GM11168 (cell line): ENCODE measurements around the gene RINT1.
"Not testable (repeated sequence)": the region's sequence is repeated elsewhere in the genome, so short reads cannot be mapped to it uniquely, and the experiment has no call there.

Source experiments
- in situ Hi-C: fragments of 300-500 bp; cut with MboI; formaldehyde crosslinking; loops from one replicate; pipeline ENCODE4 v1.12.0; 2022; ENCODE audit warnings: low sequenced_read_pairs; ENCODE audit not compliant: unreplicated experiment

The RINT1 gene

GRCh38 chr7:105591522-105591921, 59.5 kb downstream of the RINT1 start:
- in situ Hi-C loops = no loop called here

DNA sequence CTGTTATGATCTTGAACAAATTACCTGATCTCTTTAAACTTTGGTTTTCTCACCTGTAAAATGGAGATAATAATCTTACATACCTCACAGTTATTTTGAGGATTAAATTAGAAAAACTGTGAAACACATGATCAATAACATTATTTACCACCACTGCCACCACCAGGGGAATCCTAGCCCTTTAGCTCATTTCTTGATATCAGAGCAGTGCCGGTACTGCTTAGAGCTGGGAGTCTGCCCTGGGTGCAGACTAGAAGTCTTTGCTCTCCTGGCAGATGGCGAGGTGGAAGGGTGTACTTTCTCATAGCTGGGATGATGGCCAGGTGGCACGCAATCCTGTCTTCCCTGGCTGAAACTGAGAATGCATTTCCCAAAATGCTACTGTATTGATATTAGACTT, 62.0 kb downstream of the RINT1 start:
- in situ Hi-C loops = no loop called here

DNA sequence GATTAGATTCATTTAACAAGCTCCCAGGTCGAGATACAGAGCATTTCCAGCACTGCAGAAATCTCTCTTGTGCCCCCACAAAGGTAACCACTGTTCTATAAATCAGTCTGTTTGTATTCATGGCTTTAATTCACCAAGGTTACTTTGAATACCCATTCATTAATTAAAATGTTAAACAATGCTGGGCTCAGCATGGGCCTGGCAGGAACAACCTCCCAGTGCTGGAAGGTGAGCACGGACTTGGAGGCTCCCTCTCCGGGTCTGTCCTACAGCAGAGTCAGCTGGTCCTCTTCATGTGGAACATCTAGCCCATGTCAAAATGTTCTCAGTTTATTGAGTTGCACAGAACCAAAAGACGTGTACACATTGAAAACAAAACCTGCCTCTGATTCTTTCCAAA, 64.9 kb downstream of the RINT1 start:
- in situ Hi-C loops = no loop called here

GRCh38 chr7:105599080-105599479, 67.1 kb downstream of the RINT1 start:
- in situ Hi-C loops = not testable (repeated sequence)

DNA sequence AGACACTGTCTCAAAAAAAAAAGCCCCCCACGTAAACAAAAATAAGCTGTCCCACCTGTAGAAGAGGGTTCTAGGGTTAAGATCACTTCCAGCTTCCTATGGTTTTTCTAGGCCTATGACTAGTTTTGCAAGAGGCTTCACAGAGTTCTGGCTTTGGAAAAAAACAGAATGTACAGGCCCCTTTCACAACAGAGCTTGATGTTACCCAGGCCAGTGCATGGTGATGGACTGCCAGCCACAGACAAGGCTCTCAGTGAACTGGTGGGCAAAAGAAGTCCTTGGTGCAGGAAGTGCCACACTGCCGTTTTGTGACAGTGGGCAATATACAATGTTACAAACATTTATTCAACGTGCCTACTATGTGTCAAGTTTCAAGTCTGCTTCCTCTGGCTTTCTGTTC, 67.5 kb downstream of the RINT1 start:
- in situ Hi-C loops = no loop called here

DNA sequence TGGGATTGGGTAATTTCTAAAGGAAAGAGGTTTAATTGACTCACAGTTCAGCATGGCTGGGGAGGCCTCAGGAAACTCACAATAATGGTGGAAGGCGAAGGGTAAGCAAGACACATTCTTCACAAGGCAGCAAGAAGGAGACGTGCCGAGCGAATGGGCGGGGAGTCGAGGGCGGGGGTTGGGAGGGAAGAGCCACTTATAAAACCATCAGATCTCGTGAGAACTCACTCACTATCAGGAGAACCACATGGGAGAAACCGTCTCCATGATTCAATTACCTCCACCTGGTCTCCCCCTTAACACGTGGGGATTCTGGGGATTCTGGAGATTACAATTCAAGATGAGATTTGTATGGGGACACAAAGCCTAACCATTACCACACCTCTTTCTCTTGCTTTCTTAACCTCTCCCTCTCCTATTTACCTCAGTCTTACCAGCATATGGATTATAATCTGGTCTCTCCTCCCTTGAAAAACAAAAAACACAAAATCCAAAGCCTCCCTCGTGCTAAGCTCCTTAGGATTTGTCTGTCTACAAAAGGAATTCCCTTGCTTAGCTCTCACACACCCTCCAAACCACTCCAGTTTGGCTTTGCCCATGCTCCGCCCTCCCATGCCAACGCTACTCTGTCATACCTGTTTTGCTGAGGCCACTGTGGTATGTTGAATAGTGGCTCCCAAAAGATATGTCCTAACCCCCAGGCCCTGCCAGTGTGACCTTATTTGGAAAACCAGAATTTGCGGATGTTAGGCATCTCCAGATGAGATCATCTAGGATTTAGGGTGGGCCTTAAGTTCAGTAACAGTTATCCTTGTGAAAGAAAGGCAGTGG, 68.9 kb downstream of the RINT1 start:
- in situ Hi-C loops = no loop called here

DNA sequence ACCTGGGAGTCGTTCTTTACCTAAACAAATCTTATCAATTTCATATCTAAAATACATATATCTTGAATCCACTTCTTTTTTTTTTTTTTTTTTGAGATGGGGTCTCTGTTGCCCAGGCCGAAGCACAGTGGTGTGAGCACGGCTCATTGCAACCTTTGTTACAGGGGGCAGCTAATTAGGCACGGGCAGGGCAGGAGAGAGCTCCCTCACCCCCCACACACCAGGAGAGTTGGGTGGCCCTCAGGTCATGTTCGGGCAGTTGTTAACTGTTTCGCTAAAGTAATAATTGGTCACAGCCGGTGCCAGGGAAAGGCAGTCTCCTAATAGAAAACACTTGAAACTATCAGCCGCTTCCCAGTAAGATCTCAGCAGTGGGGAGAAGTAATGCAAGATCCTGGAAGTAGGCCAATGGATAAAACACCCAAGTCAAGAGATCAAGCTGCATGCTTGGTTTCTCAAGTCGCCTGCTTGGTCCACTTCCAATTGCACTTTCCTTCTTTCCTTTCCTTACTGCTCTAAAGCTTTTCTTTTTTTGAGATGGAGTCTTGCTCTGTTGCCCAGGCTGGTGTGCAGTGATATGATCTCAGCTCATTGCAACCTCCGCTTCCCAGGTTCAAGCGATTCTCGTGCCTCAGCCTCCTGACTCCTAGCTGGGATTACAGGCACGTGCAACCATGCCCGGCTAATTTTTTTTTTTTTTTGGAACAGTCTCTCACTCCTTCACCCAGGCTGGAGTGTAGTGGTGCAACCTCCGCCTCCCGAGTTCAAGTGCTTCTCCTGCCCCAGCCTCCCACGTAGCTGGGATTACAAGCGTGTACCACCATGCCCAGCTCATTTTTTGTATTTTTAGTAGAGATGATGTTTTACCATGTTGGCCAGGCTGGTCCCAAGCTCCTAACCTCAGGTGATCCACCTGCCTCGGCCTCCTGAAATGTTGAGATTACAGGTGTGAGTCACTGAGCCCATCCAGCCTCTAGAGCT, 70.6 kb downstream of the RINT1 start:
- in situ Hi-C loops = no loop called here

- in situ Hi-C loops = no loop called here
Observed at GRCh38 chr7:105610165-105610930, 78.3 kb downstream of the RINT1 start.

- in situ Hi-C loops = no loop called here
Observed at GRCh38 chr7:105611856-105612775, 80.1 kb downstream of the RINT1 start.

DNA sequence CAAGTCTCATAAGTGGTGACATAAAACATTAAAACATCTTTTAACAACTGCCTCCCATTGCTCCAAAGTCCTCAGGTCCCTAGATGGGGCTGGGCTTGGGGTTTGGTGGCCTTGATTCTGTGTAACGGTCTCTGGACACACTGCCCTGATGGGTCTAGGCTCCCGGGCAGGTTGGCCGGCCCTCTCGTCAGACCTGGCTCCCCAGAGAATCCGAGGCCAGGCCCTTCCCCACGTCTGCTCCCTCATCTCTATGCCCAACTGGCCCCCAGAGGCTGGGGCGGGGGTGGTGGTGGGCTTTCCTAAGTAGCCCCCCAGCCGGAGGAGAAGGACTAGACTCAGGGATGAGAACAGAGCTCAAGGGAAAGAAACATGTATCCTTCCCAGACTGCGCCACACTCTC, 80.8 kb downstream of the RINT1 start:
- in situ Hi-C loops = no loop called here

DNA sequence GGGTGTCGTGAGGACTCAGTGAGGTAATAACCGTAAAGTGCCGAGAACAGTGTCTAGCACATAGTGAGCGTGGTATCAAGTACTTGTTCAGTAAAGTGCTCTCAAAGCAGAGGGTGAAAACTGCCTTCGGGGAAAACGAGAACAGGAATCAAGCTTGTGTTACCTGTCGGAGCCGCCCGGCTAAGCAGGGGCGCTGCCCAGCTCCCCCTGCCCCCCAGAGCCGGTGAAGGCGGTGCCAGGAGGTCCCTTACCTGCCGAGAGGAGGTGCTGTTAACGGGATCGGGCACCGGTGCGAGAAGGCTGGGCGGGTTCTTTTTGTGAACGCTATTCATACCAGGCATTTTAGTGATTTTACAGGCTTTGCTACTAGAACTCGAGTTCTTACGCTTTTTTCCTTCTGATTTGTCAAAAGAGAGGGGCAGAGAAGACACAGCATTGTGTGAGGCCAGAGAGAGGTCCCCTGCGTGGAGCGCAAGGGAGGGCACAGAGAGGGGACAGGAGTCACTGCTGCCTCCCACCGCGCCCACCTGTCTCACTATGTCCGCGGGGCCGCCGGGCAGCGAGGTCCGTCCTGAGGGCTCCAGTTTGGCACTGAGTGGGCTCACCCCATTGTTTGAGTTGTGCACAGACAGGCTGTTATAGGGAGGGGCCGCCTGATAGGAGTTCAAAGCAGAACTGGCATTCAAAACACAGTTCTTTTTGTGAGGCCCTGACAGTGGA, 81.8 kb downstream of the RINT1 start:
- in situ Hi-C loops = no loop called here

- in situ Hi-C loops = no loop called here
Observed at GRCh38 chr7:105614341-105614840, 82.4 kb downstream of the RINT1 start.
